Kidney (tissue), 14 donors: ENCODE measurements around the gene KRT36. TPM values are rescaled to one million over a fixed set of nuclear protein-coding genes. Genes with fewer than 3 reads are reported as not detected.

Experiments
- DNase-seq, 5 donors: peaks; one replicate each; pipeline ENCODE4 v3.0.0-alpha.2; 2013 to 2020
- FAIRE-seq: peaks from 2 replicates; lab custom pipeline; 2012; peaks lifted over from hg19 to GRCh38; lab: Jason Lieb, UNC
- H3K27ac ChIP-seq, 2 donors: one replicate each; pipeline ENCODE4 v1.7.0; 2013; ENCODE audit warnings: low read depth in 2 of 2, low read length in 2 of 2, inconsistent platforms in 1 of 2
- H3K27me3 ChIP-seq: one replicate; pipeline ENCODE4 v1.7.1; 2013; ENCODE audit warnings: low read length, inconsistent platforms; ENCODE audit not compliant: control insufficient read depth, insufficient read depth
- H3K36me3 ChIP-seq, 3 donors: one replicate each; pipeline versions ENCODE4 v1.7.0 to v1.7.1; 2013; ENCODE audit warnings: low read length in 3 of 3, control low read depth in 1 of 3, inconsistent platforms in 1 of 3; ENCODE audit not compliant: insufficient read depth in 3 of 3, control insufficient read depth in 2 of 3
- H3K4me1 ChIP-seq, 3 donors: one replicate each; pipeline versions ENCODE4 v1.7.0 to v1.7.1; 2013; ENCODE audit warnings: low read length in 3 of 3, inconsistent platforms in 1 of 3, low read depth in 1 of 3; ENCODE audit not compliant: control insufficient read depth in 2 of 3, insufficient read depth in 2 of 3
- H3K4me3 ChIP-seq, 3 donors: one replicate each; pipeline versions ENCODE4 v1.7.0 to v1.8.1; 2013; ENCODE audit warnings: low read length in 3 of 3, control low read depth in 1 of 3, inconsistent platforms in 1 of 3
- H3K9ac ChIP-seq, 3 donors: one replicate each; pipeline versions ENCODE4 v1.7.0 to v1.7.1; 2013; ENCODE audit warnings: low read length in 3 of 3, control low read depth in 1 of 3, inconsistent platforms in 1 of 3
- H3K9me3 ChIP-seq, 3 donors: one replicate each; pipeline versions ENCODE4 v1.7.0 to v1.7.1; 2013; ENCODE audit warnings: low read length in 3 of 3, control low read depth in 1 of 3, inconsistent platforms in 1 of 3; ENCODE audit not compliant: control insufficient read depth in 2 of 3, insufficient read depth in 1 of 3
- intact Hi-C: fragments of 100-400 bp; cut with DNase I; formaldehyde crosslinking; loops from one replicate; pipeline ENCODE4 v1.11.1; 2022
- polyA plus RNA-seq: library from polyadenylated mRNA; stranded (reverse); fragments of 350-450 nt; fragmentation: Illumina TruSeq; extraction: RNeasy Lipid Tissue Mini Kit (QIAGEN cat#74804); gene quantifications from one replicate; pipeline ENCODE4 v1.2.3, GENCODE V29; 2014; ENCODE audit warnings: low read depth, low replicate concordance; ENCODE audit not compliant: insufficient read depth
- total RNA-seq: library from RNA; stranded (reverse); fragmentation: NEBNext Ultra II Directional; extraction: Animal tissue kit (Norgen Biotek cat#: 25700); gene quantifications from one replicate; pipeline ENCODE4 v1.2.1, GENCODE V29; 2021
- TF ChIP-seq, protein P1 (sequence below): IDR thresholded peaks from 3 replicates; pipeline ENCODE4 v1.5.1; 2012; ENCODE audit warnings: mild to moderate bottlenecking, moderate library complexity, borderline replicate concordance; ENCODE audit not compliant: insufficient read depth; ENCODE audit errors: extremely low read depth
- donor health status: control.
- donor health status: control.
- donor health status: control.
- donor health status: control.
- donor health status: control.
- donor health status: DM: yes; HTN: yes; CAD: no.
- donor health status: Normal renal cell carcinoma (clear cell type).

KRT36 gene
- total and polyA plus RNA-seq, 2 donors from 2014 or later = not detected

DNA sequence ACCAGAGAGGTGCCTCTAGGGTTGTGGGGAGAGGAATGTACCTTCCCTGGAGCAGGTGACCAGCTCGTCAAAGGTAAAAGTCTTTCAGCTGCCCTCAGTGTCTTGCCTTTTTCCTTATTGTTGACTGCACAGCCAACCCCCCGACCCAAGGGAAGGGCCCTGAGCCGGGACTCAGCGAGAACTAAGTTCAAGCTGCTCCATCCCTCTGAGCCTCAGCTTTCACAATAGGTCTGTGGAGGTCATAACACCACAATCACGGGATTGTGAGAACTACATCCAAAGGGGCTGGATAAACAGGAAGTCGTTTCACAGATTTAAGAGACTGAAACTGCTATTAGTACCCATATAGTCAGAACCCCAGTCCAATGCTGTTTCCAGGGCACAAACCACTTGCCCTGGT is 2.6 kb upstream of the KRT36 start:
- intact Hi-C loops = no loop called here
- Histone ChIP-seq H3K27me3 (no peaks in the 10 kb centered on the region), H3K9ac (no peak overlapping the region), H3K4me1 (peaks cover 0 to 9% (median 0%) of the 10 kb centered on the region in 3 donors), H3K9me3 (no peaks in the 10 kb centered on the region), H3K4me3 (no peak overlapping the region), H3K36me3 (no peaks in the 10 kb centered on the region), H3K27ac (no peak overlapping the region)
- FAIRE-seq = no peak
- TF ChIP-seq, protein P1, sequence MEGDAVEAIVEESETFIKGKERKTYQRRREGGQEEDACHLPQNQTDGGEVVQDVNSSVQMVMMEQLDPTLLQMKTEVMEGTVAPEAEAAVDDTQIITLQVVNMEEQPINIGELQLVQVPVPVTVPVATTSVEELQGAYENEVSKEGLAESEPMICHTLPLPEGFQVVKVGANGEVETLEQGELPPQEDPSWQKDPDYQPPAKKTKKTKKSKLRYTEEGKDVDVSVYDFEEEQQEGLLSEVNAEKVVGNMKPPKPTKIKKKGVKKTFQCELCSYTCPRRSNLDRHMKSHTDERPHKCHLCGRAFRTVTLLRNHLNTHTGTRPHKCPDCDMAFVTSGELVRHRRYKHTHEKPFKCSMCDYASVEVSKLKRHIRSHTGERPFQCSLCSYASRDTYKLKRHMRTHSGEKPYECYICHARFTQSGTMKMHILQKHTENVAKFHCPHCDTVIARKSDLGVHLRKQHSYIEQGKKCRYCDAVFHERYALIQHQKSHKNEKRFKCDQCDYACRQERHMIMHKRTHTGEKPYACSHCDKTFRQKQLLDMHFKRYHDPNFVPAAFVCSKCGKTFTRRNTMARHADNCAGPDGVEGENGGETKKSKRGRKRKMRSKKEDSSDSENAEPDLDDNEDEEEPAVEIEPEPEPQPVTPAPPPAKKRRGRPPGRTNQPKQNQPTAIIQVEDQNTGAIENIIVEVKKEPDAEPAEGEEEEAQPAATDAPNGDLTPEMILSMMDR = no peak
- DNase-seq = peak in 1 of 5 donors; percentile 53

DNA sequence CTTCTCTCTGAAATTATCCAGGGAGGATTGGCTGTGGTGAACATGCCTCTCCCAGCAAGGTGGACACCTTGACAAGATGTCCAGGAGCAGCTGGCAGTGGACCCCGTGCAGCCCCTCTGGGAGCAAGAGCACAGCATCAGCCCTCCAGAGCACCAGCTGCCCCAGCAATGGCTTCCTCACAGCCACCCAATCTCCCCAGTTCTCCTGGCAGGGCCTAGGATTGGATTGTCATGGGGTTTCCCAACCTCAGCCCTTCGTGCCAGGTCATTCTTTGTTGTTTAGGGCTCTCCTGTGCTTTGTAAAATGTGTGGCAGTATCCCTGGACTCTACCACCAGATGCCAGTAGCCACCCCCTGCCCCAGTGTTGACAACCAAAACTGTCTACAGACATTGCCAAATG is 1.8 kb upstream of the KRT36 start:
- no peaks in the 10 kb centered on the region for H3K27me3 ChIP-seq
- H3K36me3 ChIP-seq = no peaks in the 10 kb centered on the region
- no peak overlapping the region for H3K27ac ChIP-seq
- DNase-seq (no peak), FAIRE-seq (no peak)
- peaks cover 0 to 6% (median 0%) of the 10 kb centered on the region in 3 donors for H3K4me1 ChIP-seq
- TF ChIP-seq, protein P1 = no peak
- no peak overlapping the region for H3K9ac ChIP-seq
- intact Hi-C loops = no loop called here
- no peaks in the 10 kb centered on the region for H3K9me3 ChIP-seq
- no peak overlapping the region for H3K4me3 ChIP-seq

DNA sequence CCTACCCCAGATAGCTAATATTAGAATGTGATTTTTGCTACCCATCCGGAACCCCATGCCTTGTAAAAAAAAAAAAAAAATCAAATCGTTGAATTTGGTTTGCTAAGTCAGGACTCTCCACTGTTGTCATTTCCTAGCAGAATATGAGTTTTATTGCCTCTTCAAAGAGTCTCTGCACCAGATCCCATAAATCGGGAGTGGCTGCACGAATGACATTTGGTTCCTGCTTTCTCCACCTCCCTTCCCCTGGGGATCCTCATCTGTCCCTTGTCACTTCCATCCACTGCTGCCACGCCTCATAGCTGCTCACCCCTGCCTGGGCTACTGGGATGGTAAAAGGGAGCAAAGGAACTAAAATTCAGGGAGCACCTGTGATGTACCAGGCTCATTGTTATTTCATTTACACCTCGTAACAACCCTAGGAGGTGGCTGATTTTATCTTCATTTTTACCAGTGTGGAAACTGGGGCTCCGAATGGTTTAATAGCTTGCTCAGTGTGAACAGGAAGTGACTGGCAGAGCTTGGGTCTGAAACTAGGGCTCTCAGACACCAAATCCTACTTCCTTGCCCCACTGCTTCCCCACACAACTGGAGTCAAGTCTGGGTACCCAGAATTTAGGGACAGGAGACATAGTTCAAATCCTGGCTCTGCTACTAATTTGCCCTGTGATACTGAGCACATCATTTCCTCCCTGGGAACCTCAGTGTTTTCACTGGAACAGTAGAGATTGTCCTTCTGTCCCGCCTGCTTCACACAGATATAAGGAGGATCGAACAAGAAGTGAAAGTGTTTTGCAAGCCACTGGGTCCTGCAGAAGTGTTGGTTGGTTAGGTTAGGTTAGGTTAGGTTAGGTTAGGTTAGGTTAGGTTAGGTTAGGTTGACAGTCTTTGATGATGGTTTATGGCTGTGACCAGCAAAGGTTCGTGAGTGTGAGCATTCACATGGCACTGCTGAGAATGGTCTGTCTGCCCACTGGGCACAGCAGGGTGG is 585 bp upstream of the KRT36 start:
- Histone ChIP-seq H3K27ac (no peak overlapping the region), H3K9me3 (no peaks in the 10 kb centered on the region), H3K4me3 (no peak overlapping the region), H3K4me1 (peaks cover 0 to 6% (median 0%) of the 10 kb centered on the region in 3 donors), H3K36me3 (no peaks in the 10 kb centered on the region), H3K27me3 (no peaks in the 10 kb centered on the region), H3K9ac (no peak overlapping the region)
- FAIRE-seq = no peak
- DNase-seq = no peak
- TF ChIP-seq, protein P1 = no peak
- intact Hi-C loops = no loop called here
